ENCODE data around the gene TIFAB. TPM values are rescaled to one million over a fixed set of nuclear protein-coding genes. Genes with fewer than 3 reads are reported as not detected.

The TIFAB gene
- polyA plus RNA-seq, 1 donor: 1.4 TPM

DNA sequence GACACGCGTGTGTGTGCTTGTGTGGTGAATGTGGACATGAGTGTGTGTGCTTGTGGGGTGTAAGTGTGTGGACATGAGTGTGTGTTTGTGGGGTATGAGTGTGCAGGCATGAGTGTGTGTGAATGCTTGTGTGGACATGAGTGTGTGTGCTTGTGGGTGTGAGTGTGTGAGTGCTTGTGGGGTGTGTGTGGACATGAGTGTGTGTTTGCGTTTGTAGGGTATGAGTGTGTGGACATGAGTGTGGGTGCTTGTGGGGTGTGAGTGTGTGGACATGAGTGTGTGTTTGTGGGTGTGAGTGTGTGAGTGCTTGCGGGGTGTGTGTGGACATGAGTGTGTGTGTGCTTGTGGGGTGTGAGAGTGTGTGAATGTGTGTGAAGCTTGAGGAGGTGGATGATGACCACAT, 29.8 kb upstream of the TIFAB start:
- Histone ChIP-seq H3K36me3 (ENCODE audit: control insufficient read depth, insufficient read depth, low read length) (no peaks in the 10 kb centered on the region), H3K27me3 (ENCODE audit: control insufficient read depth, insufficient read depth, low read length) (peaks cover 64% of the 10 kb centered on the region), H3K4me3 (ENCODE audit: low read length) (no peak overlapping the region), H3K9me3 (ENCODE audit: control insufficient read depth, low read depth, low read length) (no peaks in the 10 kb centered on the region), H3K27ac (ENCODE audit: low read length) (no peak overlapping the region), H3K4me1 (ENCODE audit: control insufficient read depth, insufficient read depth, low read length) (no peaks in the 10 kb centered on the region)
- no CpG with 5 or more reads among the region's 4 CpGs for WGBS (ENCODE audit: insufficient coverage, low lambda C conversion rate)
- DNase-seq: no peak

DNA sequence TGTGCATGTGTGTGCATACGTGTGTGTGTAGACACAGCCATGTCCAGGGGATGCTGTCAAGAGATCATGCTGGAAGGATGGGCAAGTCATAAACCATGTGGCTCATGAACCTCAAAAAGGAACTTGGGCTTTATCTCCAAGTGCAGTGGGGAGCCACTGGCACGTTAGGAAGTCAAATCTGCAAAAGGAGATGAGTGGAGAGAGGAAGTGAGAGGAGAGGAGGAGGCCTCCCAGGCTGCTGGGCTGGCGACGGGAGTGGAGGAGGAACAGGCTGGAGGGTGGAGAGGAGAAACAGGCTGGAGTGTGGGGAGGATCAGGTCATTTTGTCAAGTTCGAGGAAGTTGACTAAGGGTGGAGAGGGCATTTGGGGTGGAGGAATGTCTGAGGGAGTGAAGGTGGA, 29.2 kb upstream of the TIFAB start:
- H3K9me3 ChIP-seq (ENCODE audit: control insufficient read depth, low read depth, low read length): no peaks in the 10 kb centered on the region
- 90% methylated on average over 2 of the region's 5 CpGs for WGBS (ENCODE audit: insufficient coverage, low lambda C conversion rate)
- no peak for DNase-seq
- no peaks in the 10 kb centered on the region for H3K4me1 ChIP-seq (ENCODE audit: control insufficient read depth, insufficient read depth, low read length)
- H3K27ac ChIP-seq (ENCODE audit: low read length): no peak overlapping the region
- H3K36me3 ChIP-seq (ENCODE audit: control insufficient read depth, insufficient read depth, low read length): no peaks in the 10 kb centered on the region
- no peak overlapping the region for H3K4me3 ChIP-seq (ENCODE audit: low read length)
- peaks cover 64% of the 10 kb centered on the region for H3K27me3 ChIP-seq (ENCODE audit: control insufficient read depth, insufficient read depth, low read length)

DNA sequence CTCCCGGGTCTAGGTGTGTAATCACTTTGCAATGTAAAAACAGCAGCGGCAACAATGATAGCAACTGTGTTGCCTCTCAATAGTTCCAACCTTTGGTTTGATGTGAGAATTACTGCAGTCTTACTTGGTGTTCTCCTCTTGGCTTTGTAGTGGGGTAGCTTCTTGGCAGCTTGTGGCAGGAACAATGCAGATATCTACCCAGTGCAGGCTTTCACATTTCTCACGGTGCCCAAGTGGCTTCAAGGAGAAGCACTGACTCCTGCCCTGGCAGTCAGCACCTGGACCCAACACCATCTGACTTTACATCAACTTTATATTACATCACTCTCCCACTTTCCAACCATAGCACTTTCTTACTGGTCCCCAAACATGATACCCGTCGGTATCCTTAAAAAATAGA, 28.4 kb upstream of the TIFAB start:
- no peaks in the 10 kb centered on the region for H3K9me3 ChIP-seq (ENCODE audit: control insufficient read depth, low read depth, low read length)
- H3K36me3 ChIP-seq (ENCODE audit: control insufficient read depth, insufficient read depth, low read length): no peaks in the 10 kb centered on the region
- no CpG with 5 or more reads among the region's 5 CpGs for WGBS (ENCODE audit: insufficient coverage, low lambda C conversion rate)
- peaks cover 64% of the 10 kb centered on the region for H3K27me3 ChIP-seq (ENCODE audit: control insufficient read depth, insufficient read depth, low read length)
- no peak for DNase-seq
- no peak overlapping the region for H3K4me3 ChIP-seq (ENCODE audit: low read length)
- no peaks in the 10 kb centered on the region for H3K4me1 ChIP-seq (ENCODE audit: control insufficient read depth, insufficient read depth, low read length)
- H3K27ac ChIP-seq (ENCODE audit: low read length): no peak overlapping the region

DNA sequence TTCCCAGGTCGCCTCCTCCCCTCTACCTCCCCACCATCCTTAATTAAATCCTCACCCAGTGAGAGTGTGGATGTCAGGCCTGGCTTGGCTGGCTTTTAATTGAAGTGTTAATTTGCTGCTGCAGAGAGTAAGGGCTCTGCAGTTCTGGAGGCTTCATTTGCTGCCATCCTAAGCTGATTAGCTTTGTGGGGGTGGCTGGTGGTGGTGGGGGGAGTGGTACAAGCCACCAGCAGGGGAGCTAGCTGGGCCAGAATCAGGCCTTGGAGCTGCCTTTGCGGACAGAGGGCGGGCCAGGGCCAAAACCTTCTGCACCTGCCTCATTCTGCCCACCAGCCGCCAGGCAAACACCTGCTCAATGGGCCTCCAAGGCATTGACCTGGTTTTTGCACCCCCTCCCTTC, 26.8 kb upstream of the TIFAB start:
- Histone ChIP-seq H3K4me3 (ENCODE audit: low read length) (no peak overlapping the region), H3K4me1 (ENCODE audit: control insufficient read depth, insufficient read depth, low read length) (no peaks in the 10 kb centered on the region), H3K27ac (ENCODE audit: low read length) (no peak overlapping the region), H3K27me3 (ENCODE audit: control insufficient read depth, insufficient read depth, low read length) (peaks cover 69% of the 10 kb centered on the region), H3K9me3 (ENCODE audit: control insufficient read depth, low read depth, low read length) (no peaks in the 10 kb centered on the region), H3K36me3 (ENCODE audit: control insufficient read depth, insufficient read depth, low read length) (no peaks in the 10 kb centered on the region)
- WGBS (ENCODE audit: insufficient coverage, low lambda C conversion rate): no CpG with 5 or more reads among the region's 4 CpGs
- no peak for DNase-seq

DNA sequence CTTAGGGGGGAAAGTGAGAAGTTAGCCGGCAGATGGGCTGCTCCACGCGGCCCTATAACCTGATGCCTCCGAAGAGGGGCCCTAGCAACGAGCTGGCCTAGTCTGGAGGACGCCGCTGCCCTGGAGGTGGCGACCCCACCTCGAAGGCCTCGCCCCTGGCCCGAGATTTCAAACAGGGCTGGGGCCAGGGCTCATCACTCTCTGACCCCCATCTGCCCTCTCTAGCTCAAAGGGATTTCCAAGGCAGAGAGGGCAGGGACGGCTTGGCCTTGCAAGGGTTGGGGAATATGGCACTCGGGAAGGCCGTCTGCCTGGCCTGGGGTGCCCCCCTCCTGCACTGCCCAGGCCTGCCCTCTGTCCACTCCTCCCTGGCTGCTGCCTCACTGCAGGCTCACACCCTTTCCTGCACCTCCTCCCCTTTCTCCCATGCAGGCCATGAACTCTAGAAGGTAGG, 25.5 kb upstream of the TIFAB start:
- Histone ChIP-seq H3K4me1 (ENCODE audit: control insufficient read depth, insufficient read depth, low read length) (no peaks in the 10 kb centered on the region), H3K27ac (ENCODE audit: low read length) (no peak overlapping the region), H3K9me3 (ENCODE audit: control insufficient read depth, low read depth, low read length) (no peaks in the 10 kb centered on the region), H3K36me3 (ENCODE audit: control insufficient read depth, insufficient read depth, low read length) (no peaks in the 10 kb centered on the region), H3K4me3 (ENCODE audit: low read length) (no peak overlapping the region), H3K27me3 (ENCODE audit: control insufficient read depth, insufficient read depth, low read length) (peaks cover 71% of the 10 kb centered on the region)
- DNase-seq: no peak
- WGBS (ENCODE audit: insufficient coverage, low lambda C conversion rate): no CpG with 5 or more reads among the region's 14 CpGs

DNA sequence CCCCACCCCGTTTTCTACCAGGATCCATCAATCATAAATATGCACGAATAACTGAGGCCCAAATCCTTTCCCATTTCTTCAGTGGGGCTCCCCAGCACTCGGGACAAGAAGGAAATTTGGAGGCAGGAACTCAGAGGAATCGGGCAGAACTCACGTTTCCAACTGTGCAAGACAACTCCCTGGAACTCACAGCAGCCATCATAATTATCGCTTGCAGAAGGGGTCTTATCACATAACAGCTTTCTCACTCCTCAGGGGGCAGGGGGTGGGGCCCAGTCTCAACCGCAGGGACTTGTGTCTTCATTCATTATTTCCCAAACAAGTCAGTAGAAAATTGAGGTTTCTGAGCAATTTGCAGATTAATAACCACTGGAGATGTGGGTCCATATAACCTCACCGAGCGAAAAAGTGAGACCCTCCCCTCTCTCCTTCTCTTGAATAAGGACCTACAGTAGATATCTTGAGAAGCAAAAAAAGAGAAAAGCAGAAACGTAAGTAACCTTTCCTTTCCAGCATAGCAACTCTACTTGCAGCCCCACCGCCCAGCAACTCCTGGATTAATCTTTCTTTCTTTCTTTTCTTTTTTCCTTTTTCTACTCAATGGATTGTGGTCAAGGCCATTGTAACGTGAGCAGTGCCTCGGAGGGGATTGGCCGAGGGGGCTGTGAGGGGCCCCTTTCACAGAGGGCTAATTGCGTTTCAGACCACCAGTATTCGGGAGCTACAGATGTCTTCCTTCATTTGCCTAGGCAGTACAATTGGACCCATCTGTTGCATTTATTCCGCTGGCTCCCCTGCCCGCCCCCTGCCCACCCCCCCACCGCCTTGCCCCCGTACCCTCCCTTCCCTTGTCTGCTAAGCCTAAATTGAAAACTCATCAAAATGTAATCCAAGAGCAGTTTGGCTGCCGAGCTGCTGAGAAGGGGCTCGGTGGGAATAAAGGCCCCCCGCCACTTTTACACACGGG, 24.7 kb upstream of the TIFAB start:
- Histone ChIP-seq H3K9me3 (ENCODE audit: control insufficient read depth, low read depth, low read length) (no peaks in the 10 kb centered on the region), H3K36me3 (ENCODE audit: control insufficient read depth, insufficient read depth, low read length) (no peaks in the 10 kb centered on the region), H3K4me3 (ENCODE audit: low read length) (no peak overlapping the region), H3K27ac (ENCODE audit: low read length) (no peak overlapping the region), H3K27me3 (ENCODE audit: control insufficient read depth, insufficient read depth, low read length) (peaks cover 76% of the 10 kb centered on the region), H3K4me1 (ENCODE audit: control insufficient read depth, insufficient read depth, low read length) (no peaks in the 10 kb centered on the region)
- no CpG with 5 or more reads among the region's 24 CpGs for WGBS (ENCODE audit: insufficient coverage, low lambda C conversion rate)
- DNase-seq: no peak

DNA sequence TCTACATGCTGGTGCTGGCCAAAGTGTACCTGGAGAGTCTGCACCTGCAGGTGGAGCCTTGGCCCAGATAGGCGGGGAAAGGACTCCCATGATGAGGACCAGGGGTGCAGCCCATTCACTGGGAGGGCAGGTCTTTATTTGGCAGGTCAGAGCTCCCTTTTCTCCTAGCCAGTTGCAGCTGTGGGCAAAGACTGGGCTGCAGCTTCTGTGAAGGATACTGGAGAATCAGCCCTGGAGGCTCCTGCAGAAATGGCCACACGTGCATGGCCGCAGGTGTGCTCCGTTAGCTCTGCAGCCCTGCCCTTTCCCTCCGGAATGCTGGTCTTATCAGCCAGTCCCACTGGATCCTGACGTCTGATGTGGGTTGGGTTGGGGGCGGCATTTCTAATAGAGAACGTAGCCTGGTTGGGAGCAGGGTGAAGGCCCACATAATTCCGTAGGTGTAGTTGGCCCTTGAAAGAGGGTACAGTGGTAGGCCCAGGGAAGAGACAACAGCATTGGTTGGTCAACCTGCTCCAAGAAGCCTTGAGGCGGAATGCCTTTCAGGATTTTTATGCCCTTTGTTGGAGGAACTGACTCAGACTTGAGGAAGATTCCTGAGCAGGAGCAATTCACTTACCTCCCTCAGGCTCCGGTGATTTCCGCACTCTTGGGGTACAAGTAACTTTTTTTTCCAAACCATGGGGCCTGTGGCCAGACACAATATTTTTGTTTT, 22.0 kb upstream of the TIFAB start:
- Histone ChIP-seq H3K4me1 (ENCODE audit: control insufficient read depth, insufficient read depth, low read length) (no peaks in the 10 kb centered on the region), H3K27me3 (ENCODE audit: control insufficient read depth, insufficient read depth, low read length) (peaks cover 77% of the 10 kb centered on the region), H3K36me3 (ENCODE audit: control insufficient read depth, insufficient read depth, low read length) (no peaks in the 10 kb centered on the region), H3K4me3 (ENCODE audit: low read length) (no peak overlapping the region), H3K9me3 (ENCODE audit: control insufficient read depth, low read depth, low read length) (no peaks in the 10 kb centered on the region), H3K27ac (ENCODE audit: low read length) (no peak overlapping the region)
- no peak for DNase-seq
- WGBS (ENCODE audit: insufficient coverage, low lambda C conversion rate): no CpG with 5 or more reads among the region's 12 CpGs

DNA sequence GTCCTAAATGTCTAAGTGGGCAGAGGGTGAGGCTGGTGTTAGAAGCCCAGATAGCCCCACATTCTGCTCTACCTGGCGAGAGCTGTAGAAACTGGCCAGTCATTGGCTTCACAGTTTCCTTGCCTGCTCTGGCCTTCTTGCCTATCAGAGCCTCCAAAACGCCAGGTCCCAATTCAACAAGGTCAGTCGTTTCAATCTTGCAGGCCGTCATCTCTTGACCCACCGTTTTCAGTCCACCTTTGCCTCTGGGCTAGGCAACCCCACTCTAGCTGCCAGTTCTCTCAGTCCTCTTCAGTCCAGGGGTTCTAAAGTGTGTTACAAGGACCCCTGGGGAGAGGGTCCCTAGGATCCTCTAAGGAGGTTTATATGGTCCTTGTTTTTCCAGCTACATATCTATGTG, 20.0 kb upstream of the TIFAB start:
- no peak overlapping the region for H3K27ac ChIP-seq (ENCODE audit: low read length)
- H3K36me3 ChIP-seq (ENCODE audit: control insufficient read depth, insufficient read depth, low read length): no peaks in the 10 kb centered on the region
- H3K4me3 ChIP-seq (ENCODE audit: low read length): no peak overlapping the region
- WGBS (ENCODE audit: insufficient coverage, low lambda C conversion rate): no CpG with 5 or more reads among the region's 5 CpGs
- H3K4me1 ChIP-seq (ENCODE audit: control insufficient read depth, insufficient read depth, low read length): no peaks in the 10 kb centered on the region
- peaks cover 79% of the 10 kb centered on the region for H3K27me3 ChIP-seq (ENCODE audit: control insufficient read depth, insufficient read depth, low read length)
- no peak for DNase-seq
- no peaks in the 10 kb centered on the region for H3K9me3 ChIP-seq (ENCODE audit: control insufficient read depth, low read depth, low read length)

DNA sequence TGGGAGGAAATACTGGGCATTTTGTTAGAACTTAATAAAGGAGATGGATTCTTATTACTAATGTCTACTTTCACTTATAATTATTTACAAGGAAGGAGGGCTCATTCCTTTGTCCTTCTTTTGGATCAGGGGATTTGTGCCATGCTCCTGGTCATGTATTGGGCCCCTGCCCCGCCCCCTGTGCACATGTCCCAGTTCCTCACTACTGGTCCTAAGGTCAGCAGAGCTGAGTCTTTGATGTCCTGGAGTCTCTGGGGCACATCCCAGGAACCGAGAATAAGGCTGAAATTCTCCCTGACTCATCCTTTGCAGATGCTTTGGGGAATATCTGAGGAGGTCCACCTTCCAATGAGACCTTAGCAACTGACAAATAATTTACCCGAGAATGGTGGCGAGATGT, 19.6 kb upstream of the TIFAB start:
- H3K27me3 ChIP-seq (ENCODE audit: control insufficient read depth, insufficient read depth, low read length): peaks cover 79% of the 10 kb centered on the region
- no peaks in the 10 kb centered on the region for H3K4me1 ChIP-seq (ENCODE audit: control insufficient read depth, insufficient read depth, low read length)
- no CpG with 5 or more reads among the region's 4 CpGs for WGBS (ENCODE audit: insufficient coverage, low lambda C conversion rate)
- no peak overlapping the region for H3K4me3 ChIP-seq (ENCODE audit: low read length)
- H3K9me3 ChIP-seq (ENCODE audit: control insufficient read depth, low read depth, low read length): no peaks in the 10 kb centered on the region
- no peak overlapping the region for H3K27ac ChIP-seq (ENCODE audit: low read length)
- no peak for DNase-seq
- H3K36me3 ChIP-seq (ENCODE audit: control insufficient read depth, insufficient read depth, low read length): no peaks in the 10 kb centered on the region

DNA sequence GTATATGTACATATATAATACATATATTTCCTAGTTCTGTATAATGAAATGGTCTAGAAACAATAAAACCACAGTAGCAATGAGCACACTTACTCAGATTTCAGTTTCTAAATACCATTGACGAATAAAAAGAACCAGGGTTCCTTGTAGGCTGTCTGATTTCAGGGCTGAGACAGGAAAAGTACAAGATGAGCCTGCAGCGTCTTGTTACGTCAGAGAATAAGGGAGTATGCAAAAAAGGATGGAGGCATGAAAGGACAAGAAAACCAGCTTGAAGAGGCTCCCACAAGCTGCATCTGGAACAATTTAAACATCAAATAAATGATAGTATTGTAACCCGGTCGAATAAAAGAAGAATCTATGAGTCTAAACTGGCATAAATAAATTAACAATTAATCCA, 17.8 kb upstream of the TIFAB start:
- Histone ChIP-seq H3K4me3 (ENCODE audit: low read length) (no peak overlapping the region), H3K4me1 (ENCODE audit: control insufficient read depth, insufficient read depth, low read length) (no peaks in the 10 kb centered on the region), H3K36me3 (ENCODE audit: control insufficient read depth, insufficient read depth, low read length) (no peaks in the 10 kb centered on the region), H3K27ac (ENCODE audit: low read length) (no peak overlapping the region), H3K9me3 (ENCODE audit: control insufficient read depth, low read depth, low read length) (no peaks in the 10 kb centered on the region), H3K27me3 (ENCODE audit: control insufficient read depth, insufficient read depth, low read length) (peaks cover 81% of the 10 kb centered on the region)
- 88% methylated on average over 4 of the region's 5 CpGs for WGBS (ENCODE audit: insufficient coverage, low lambda C conversion rate)
- DNase-seq: no peak

Data from large intestine (tissue), 3 donors.